Measurements from ENCODE around the gene SLC45A3. TPM values are rescaled to one million over a fixed set of nuclear protein-coding genes. Genes with fewer than 3 reads are reported as not detected.

Gene SLC45A3
- total RNA-seq, 1 experiment from 2014 or later: 5.5 TPM

GRCh38 chr1:205703072-205703471, 22.8 kb upstream of the SLC45A3 start:
- peaks cover 10% of the 10 kb centered on the region for H3K4me1 ChIP-seq
- no peak overlapping the region for H3K4me3 ChIP-seq (ENCODE audit: low read depth, low read length)
- Mint-ChIP-seq H3K4me1 (ENCODE audit: low read depth, unreplicated experiment) (peaks cover 11% of the 10 kb centered on the region), H3K27me3 (ENCODE audit: insufficient read depth, unreplicated experiment) (no peaks in the 10 kb centered on the region), H3K9me3 (ENCODE audit: unreplicated experiment) (no peaks in the 10 kb centered on the region), H3K36me3 (ENCODE audit: insufficient read depth, unreplicated experiment) (peaks cover 13% of the 10 kb centered on the region), H3K4me3 (ENCODE audit: unreplicated experiment) (no peak overlapping the region), H3K27ac (ENCODE audit: unreplicated experiment) (no peak overlapping the region)
- intact Hi-C loops (cut with micrococcal nuclease; ENCODE audit: unreplicated experiment): no loop called here
- TF ChIP-seq, protein P1, sequence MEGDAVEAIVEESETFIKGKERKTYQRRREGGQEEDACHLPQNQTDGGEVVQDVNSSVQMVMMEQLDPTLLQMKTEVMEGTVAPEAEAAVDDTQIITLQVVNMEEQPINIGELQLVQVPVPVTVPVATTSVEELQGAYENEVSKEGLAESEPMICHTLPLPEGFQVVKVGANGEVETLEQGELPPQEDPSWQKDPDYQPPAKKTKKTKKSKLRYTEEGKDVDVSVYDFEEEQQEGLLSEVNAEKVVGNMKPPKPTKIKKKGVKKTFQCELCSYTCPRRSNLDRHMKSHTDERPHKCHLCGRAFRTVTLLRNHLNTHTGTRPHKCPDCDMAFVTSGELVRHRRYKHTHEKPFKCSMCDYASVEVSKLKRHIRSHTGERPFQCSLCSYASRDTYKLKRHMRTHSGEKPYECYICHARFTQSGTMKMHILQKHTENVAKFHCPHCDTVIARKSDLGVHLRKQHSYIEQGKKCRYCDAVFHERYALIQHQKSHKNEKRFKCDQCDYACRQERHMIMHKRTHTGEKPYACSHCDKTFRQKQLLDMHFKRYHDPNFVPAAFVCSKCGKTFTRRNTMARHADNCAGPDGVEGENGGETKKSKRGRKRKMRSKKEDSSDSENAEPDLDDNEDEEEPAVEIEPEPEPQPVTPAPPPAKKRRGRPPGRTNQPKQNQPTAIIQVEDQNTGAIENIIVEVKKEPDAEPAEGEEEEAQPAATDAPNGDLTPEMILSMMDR (IDR thresholded peaks at IDR 0.05; ENCODE audit: insufficient read depth in 1 of 2, low read depth in 1 of 2, low read length in 1 of 2, severe bottlenecking in 1 of 2, unreplicated experiment in 1 of 2): no peak
- BruUV-seq (replicated peaks): no TSS peak
- no peaks in the 10 kb centered on the region for H3K9me3 ChIP-seq
- no peaks in the 10 kb centered on the region for H3K27me3 ChIP-seq (replicated peaks; ENCODE audit: control insufficient read depth, insufficient read depth, low read length)
- CTCF ChIA-PET: interaction anchor here (0.6 to 1.1 kb wide), 4 partner anchors 8 to 45 kb away, joined by 3 to 6 read pairs (median 4); no protein-coding TSS in a partner anchor
- DNase-seq: no peak
- no peaks in the 10 kb centered on the region for H3K36me3 ChIP-seq (ENCODE audit: control insufficient read depth, insufficient read depth, low read length)
- POLR2A ChIA-PET: interaction anchor here (0.6 kb wide), 1 partner anchor 17 kb away, joined by 3 read pairs; no protein-coding TSS in a partner anchor

- no peak overlapping the region for H3K4me3 Mint-ChIP-seq (ENCODE audit: unreplicated experiment)
Measured at GRCh38 chr1:205701891-205702290, 21.6 kb upstream of the SLC45A3 start.

GRCh38 chr1:205701420-205701819, 21.1 kb upstream of the SLC45A3 start:
- H3K36me3 ChIP-seq (ENCODE audit: control insufficient read depth, insufficient read depth, low read length): no peaks in the 10 kb centered on the region
- no peaks in the 10 kb centered on the region for H3K9me3 ChIP-seq
- DNase-seq: no peak
- Mint-ChIP-seq H3K4me3 (ENCODE audit: unreplicated experiment) (no peak overlapping the region), H3K27me3 (ENCODE audit: insufficient read depth, unreplicated experiment) (no peaks in the 10 kb centered on the region), H3K9me3 (ENCODE audit: unreplicated experiment) (no peaks in the 10 kb centered on the region), H3K36me3 (ENCODE audit: insufficient read depth, unreplicated experiment) (peaks cover 13% of the 10 kb centered on the region), H3K27ac (ENCODE audit: unreplicated experiment) (no peak overlapping the region), H3K4me1 (ENCODE audit: low read depth, unreplicated experiment) (peaks cover 19% of the 10 kb centered on the region)
- peaks cover 4% of the 10 kb centered on the region for H3K4me1 ChIP-seq
- no peak overlapping the region for H3K4me3 ChIP-seq (ENCODE audit: low read depth, low read length)
- no peaks in the 10 kb centered on the region for H3K27me3 ChIP-seq (replicated peaks; ENCODE audit: control insufficient read depth, insufficient read depth, low read length)
- TF ChIP-seq, protein P1 (IDR thresholded peaks at IDR 0.05; ENCODE audit: insufficient read depth in 1 of 2, low read depth in 1 of 2, low read length in 1 of 2, severe bottlenecking in 1 of 2, unreplicated experiment in 1 of 2): no peak
- ChIA-PET CTCF (no interaction called here), POLR2A (no interaction called here)
- intact Hi-C loops (cut with micrococcal nuclease; ENCODE audit: unreplicated experiment): no loop called here
- BruUV-seq (replicated peaks): no TSS peak

More at GRCh38 chr1:205701891-205702290, 21.6 kb upstream of the SLC45A3 start:
- H3K36me3 Mint-ChIP-seq (ENCODE audit: insufficient read depth, unreplicated experiment): peaks cover 13% of the 10 kb centered on the region
- H3K4me1 Mint-ChIP-seq (ENCODE audit: low read depth, unreplicated experiment): peaks cover 19% of the 10 kb centered on the region
- BruUV-seq (replicated peaks): no TSS peak
- no peak for DNase-seq
- ChIA-PET POLR2A (no interaction called here), CTCF (no interaction called here)
- Histone ChIP-seq H3K4me1 (peaks cover 8% of the 10 kb centered on the region), H3K27me3 (replicated peaks; ENCODE audit: control insufficient read depth, insufficient read depth, low read length) (no peaks in the 10 kb centered on the region), H3K9me3 (no peaks in the 10 kb centered on the region), H3K4me3 (ENCODE audit: low read depth, low read length) (no peak overlapping the region), H3K36me3 (ENCODE audit: control insufficient read depth, insufficient read depth, low read length) (no peaks in the 10 kb centered on the region)
- TF ChIP-seq, protein P1 (IDR thresholded peaks at IDR 0.05; ENCODE audit: insufficient read depth in 1 of 2, low read depth in 1 of 2, low read length in 1 of 2, severe bottlenecking in 1 of 2, unreplicated experiment in 1 of 2): no peak
- no peak overlapping the region for H3K27ac Mint-ChIP-seq (ENCODE audit: unreplicated experiment)
- no peaks in the 10 kb centered on the region for H3K27me3 Mint-ChIP-seq (ENCODE audit: insufficient read depth, unreplicated experiment)
- no peaks in the 10 kb centered on the region for H3K9me3 Mint-ChIP-seq (ENCODE audit: unreplicated experiment)
- intact Hi-C loops (cut with micrococcal nuclease; ENCODE audit: unreplicated experiment): no loop called here
